OCI-LY1 (cell line): ENCODE data around the gene COA8.

Experiments
- EZH2 ChIP-seq: fragments of 200-600 bp; sonication (generic), shearing (Covaris generic); IDR thresholded peaks from 2 replicates; pipeline ENCODE4 v1.8.0; 2017; ENCODE audit warnings: borderline replicate concordance, mixed run types, mild to moderate bottlenecking, antibody characterized with exemption, low read length, moderate library complexity, mixed read lengths
- TF ChIP-seq, protein P1 (sequence below): fragments of 200-600 bp; sonication (generic), shearing (Covaris generic); IDR thresholded peaks from 2 replicates; pipeline ENCODE4 v1.5.1; 2017; ENCODE audit warnings: mild to moderate bottlenecking, antibody characterized with exemption, low read length, moderate library complexity, mixed read lengths

DNA sequence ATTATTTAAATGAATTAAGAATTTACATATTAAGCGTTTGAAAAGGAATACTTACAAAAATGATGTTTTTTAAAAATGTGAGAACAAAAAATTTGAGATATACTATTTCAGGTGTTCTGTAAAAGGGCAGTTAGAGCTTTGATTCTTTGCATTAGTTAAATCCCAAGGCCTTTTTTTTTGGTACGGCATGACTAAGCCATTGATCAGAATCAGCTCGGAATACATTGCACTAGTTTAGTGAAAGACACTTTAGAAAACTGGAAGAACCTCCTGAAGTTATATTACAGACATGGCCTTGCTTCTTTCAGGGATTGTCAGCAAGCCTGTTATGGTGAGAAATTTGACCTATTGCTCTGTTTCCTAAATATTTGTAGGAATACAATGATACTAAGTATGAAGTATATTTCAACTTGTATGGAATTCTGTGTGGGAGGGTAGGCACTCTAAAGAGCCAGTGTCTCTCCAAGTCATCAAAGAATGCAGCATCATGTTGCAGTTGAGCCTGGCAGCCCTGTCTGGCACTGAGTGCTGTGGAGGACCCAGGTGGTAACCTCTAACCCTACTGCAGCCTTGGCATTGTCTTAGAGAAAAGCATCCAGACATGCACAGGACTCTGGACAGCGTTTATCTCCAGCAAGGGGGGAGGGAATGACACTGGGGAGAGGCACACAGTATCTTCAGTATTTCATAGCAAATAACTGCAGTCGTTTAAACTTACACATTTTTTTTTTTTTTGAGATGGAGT lies 67.8 kb downstream of the COA8 start:
- TF ChIP-seq, protein P1, sequence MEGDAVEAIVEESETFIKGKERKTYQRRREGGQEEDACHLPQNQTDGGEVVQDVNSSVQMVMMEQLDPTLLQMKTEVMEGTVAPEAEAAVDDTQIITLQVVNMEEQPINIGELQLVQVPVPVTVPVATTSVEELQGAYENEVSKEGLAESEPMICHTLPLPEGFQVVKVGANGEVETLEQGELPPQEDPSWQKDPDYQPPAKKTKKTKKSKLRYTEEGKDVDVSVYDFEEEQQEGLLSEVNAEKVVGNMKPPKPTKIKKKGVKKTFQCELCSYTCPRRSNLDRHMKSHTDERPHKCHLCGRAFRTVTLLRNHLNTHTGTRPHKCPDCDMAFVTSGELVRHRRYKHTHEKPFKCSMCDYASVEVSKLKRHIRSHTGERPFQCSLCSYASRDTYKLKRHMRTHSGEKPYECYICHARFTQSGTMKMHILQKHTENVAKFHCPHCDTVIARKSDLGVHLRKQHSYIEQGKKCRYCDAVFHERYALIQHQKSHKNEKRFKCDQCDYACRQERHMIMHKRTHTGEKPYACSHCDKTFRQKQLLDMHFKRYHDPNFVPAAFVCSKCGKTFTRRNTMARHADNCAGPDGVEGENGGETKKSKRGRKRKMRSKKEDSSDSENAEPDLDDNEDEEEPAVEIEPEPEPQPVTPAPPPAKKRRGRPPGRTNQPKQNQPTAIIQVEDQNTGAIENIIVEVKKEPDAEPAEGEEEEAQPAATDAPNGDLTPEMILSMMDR, result no peak
- TF ChIP-seq EZH2, result no peak
